Peyer's patch (tissue), 4 donors: ENCODE measurements around the gene TOX3. TPM values are rescaled to one million over a fixed set of nuclear protein-coding genes. Genes with fewer than 3 reads are reported as not detected.

Experiments used
- DNase-seq, 3 donors: peaks; one replicate each; pipeline ENCODE4 v3.0.0-alpha.2; 2017 to 2019
- H3K27ac ChIP-seq, 4 donors: fragments of 200-600 bp; sonication (generic); one replicate each; pipeline ENCODE4 v1.5.1; 2016 to 2019
- H3K27me3 ChIP-seq, 2 donors: fragments of 200-600 bp; sonication (generic); one replicate each; pipeline ENCODE4 v1.5.1; 2019
- H3K36me3 ChIP-seq, 3 donors: fragments of 200-600 bp; sonication (generic); one replicate each; pipeline ENCODE4 v1.5.1; 2016 to 2019
- H3K4me1 ChIP-seq, 4 donors: fragments of 200-600 bp; sonication (generic); one replicate each; pipeline ENCODE4 v1.5.1; 2016 to 2019
- H3K4me3 ChIP-seq, 4 donors: fragments of 200-600 bp; sonication (generic); 1 replicate in 3 of 4; 2 replicates in 1 of 4; pipeline ENCODE4 v1.5.1; 2016 to 2019; ENCODE audit warnings: mild to moderate bottlenecking in 1 of 4
- H3K9me3 ChIP-seq, 4 donors: fragments of 200-600 bp; sonication (generic); one replicate each; pipeline ENCODE4 v1.5.1; 2016 to 2019; ENCODE audit warnings: mild to moderate bottlenecking in 1 of 4
- POLR2A ChIP-seq, 2 donors: fragments of 450-650 bp; IDR thresholded peaks; one replicate each; pipeline ENCODE4 v1.5.1; 2017; ENCODE audit warnings: antibody characterized with exemption in 2 of 2, mild to moderate bottlenecking in 2 of 2, moderate library complexity in 2 of 2
- total RNA-seq, 4 donors: library from RNA; depleted of rRNA; stranded (reverse); fragments of >200 nt; gene quantifications; one replicate each; pipeline ENCODE4 v1.1.0, GENCODE V29; 2016
- TF ChIP-seq, protein P1 (sequence below), 6 experiments: fragments of 450-650 bp in 4 of 6; fragments of 200-600 bp in 2 of 6; sonication (generic) in 1 of 6; IDR thresholded peaks; one replicate each; pipeline ENCODE4 v1.5.1; 2017 to 2019; ENCODE audit warnings: antibody characterized with exemption in 6 of 6, mild to moderate bottlenecking in 3 of 6, moderate library complexity in 1 of 6

The TOX3 gene
- total RNA-seq, 4 donors from 2014 or later = 5.0 to 24.5 (median 18.6) TPM

DNA sequence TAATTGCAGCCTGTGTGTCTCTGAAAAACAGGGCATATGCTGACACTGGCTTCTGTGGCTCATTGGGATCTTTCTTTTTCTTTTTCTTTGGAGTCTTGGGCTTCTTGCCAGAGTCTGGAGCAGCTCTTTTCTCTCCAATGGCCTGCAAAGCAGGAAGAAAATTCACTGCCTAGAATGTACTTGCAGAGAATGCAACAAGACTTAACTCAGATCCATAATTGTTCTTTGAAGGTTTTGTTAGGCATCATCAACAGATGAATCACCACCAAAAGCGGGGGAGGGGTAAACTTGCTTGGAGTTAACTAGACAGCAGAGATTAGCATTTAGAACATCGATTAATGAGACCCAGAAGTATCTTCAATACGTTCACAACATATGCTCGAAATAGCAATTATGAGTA lies 100.9 kb downstream of the TOX3 start:
- no peak overlapping the region for H3K4me3 ChIP-seq
- no peaks in the 10 kb centered on the region for H3K4me1 ChIP-seq
- DNase-seq = no peak
- no peaks in the 10 kb centered on the region for H3K36me3 ChIP-seq
- no peak overlapping the region for H3K27ac ChIP-seq
- no peaks in the 10 kb centered on the region for H3K9me3 ChIP-seq
- TF ChIP-seq POLR2A (IDR thresholded peaks at IDR 0.05) = no peak
- TF ChIP-seq, protein P1, sequence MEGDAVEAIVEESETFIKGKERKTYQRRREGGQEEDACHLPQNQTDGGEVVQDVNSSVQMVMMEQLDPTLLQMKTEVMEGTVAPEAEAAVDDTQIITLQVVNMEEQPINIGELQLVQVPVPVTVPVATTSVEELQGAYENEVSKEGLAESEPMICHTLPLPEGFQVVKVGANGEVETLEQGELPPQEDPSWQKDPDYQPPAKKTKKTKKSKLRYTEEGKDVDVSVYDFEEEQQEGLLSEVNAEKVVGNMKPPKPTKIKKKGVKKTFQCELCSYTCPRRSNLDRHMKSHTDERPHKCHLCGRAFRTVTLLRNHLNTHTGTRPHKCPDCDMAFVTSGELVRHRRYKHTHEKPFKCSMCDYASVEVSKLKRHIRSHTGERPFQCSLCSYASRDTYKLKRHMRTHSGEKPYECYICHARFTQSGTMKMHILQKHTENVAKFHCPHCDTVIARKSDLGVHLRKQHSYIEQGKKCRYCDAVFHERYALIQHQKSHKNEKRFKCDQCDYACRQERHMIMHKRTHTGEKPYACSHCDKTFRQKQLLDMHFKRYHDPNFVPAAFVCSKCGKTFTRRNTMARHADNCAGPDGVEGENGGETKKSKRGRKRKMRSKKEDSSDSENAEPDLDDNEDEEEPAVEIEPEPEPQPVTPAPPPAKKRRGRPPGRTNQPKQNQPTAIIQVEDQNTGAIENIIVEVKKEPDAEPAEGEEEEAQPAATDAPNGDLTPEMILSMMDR (IDR thresholded peaks at IDR 0.05) = no peak
- no peaks in the 10 kb centered on the region for H3K27me3 ChIP-seq

DNA sequence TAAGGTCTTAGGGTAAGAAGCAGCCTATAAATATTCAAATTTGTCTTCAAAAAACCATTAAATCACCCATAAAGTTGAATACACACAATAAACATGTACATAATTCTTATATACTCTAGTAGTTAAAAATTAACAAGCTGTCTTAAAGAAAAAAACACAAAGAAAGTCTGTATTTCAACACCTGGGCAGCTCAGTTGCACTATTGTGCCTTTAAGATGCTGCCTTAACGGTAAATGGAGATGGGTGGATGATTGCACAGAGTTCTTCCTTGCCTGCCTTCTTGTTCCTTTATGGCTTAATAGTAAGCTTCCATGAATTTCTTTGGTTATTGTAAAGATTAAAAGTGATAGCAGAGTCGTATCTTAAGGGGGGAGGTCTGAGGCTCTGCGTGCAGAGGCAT lies 105.1 kb downstream of the TOX3 start:
- Histone ChIP-seq H3K36me3 (peaks cover 0 to 8% (median 0%) of the 10 kb centered on the region in 3 donors), H3K27me3 (no peaks in the 10 kb centered on the region), H3K4me3 (no peak overlapping the region), H3K27ac (no peak overlapping the region), H3K9me3 (no peaks in the 10 kb centered on the region), H3K4me1 (no peaks in the 10 kb centered on the region)
- TF ChIP-seq, protein P1 (IDR thresholded peaks at IDR 0.05) = no peak
- no peak for TF ChIP-seq POLR2A (IDR thresholded peaks at IDR 0.05)
- DNase-seq = no peak

DNA sequence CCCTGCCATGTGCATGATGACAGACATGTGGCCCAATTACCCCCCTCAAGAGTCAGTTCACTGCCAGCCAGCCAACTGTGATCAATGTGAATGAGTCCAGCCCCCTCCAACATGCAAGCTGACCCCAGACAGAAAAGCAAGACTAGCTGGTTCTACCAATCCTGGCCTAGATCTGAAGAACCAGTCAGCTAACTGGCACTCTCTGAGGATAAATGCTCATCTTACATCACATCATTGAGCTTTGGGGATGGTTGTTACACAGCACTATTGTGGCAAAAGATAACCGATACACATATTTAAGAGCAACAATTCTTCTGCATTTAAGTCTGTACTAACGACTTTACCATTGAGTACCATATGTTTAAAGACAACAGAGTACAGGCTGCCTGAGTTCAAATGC lies 106.7 kb downstream of the TOX3 start:
- H3K4me3 ChIP-seq = no peak overlapping the region
- H3K36me3 ChIP-seq = peaks cover 0 to 8% (median 0%) of the 10 kb centered on the region in 3 donors
- no peaks in the 10 kb centered on the region for H3K4me1 ChIP-seq
- H3K27me3 ChIP-seq = no peaks in the 10 kb centered on the region
- TF ChIP-seq, protein P1 (IDR thresholded peaks at IDR 0.05) = no peak
- TF ChIP-seq POLR2A (IDR thresholded peaks at IDR 0.05) = no peak
- H3K9me3 ChIP-seq = no peaks in the 10 kb centered on the region
- no peak overlapping the region for H3K27ac ChIP-seq
- DNase-seq = no peak

DNA sequence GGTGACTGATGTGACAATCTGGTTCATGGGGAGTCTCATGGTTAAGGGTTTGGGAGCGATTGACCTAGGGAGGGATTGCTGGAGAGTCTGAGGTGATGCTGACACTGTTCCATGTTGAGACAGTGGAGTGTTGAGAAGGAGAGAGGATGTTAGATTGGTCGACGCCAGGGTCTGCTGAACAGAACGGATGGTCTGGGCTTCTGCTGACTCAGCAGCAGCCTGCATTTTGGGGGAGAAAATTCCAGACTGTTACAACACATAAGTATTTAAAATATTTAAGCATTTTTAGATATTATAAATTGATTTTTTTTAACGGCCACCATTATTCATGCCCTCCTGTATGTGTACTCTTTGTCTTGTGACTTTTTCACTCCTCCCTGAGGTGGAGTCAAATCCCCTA lies 107.2 kb downstream of the TOX3 start:
- DNase-seq = no peak
- TF ChIP-seq POLR2A (IDR thresholded peaks at IDR 0.05) = no peak
- TF ChIP-seq, protein P1 (IDR thresholded peaks at IDR 0.05) = no peak
- no peak overlapping the region for H3K4me3 ChIP-seq
- no peaks in the 10 kb centered on the region for H3K27me3 ChIP-seq
- peaks cover 0 to 8% (median 0%) of the 10 kb centered on the region in 3 donors for H3K36me3 ChIP-seq
- no peaks in the 10 kb centered on the region for H3K4me1 ChIP-seq
- H3K9me3 ChIP-seq = no peaks in the 10 kb centered on the region
- no peak overlapping the region for H3K27ac ChIP-seq

DNA sequence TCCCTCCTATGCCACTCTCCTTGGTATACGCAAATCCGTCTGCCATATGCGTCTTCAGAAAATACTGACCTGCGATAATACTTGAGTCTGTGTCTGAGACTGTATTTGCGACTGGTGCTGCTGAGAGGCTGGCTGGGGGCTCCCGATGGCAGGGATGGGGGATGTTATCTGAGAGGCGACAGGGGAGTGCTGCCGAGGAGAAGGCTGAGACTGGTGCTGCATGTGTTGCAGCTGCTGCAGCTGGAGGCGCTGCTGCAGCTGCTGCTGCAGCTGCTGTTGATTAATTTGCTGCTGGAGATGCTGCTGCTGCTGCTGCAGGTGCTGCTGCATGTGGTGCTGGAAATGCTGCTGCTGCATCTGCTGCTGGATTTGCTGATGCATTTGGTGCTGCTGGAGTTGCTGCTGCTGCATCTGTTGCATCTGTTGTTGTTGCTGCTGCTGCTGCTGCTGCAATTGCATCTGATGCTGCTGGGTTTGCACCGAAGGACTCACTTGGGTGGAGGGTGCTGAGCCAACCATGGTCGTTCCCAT lies 107.7 kb downstream of the TOX3 start:
- Histone ChIP-seq H3K27ac (no peak overlapping the region), H3K27me3 (no peaks in the 10 kb centered on the region), H3K36me3 (peaks cover 0 to 8% (median 0%) of the 10 kb centered on the region in 3 donors), H3K9me3 (no peaks in the 10 kb centered on the region), H3K4me3 (no peak overlapping the region), H3K4me1 (no peaks in the 10 kb centered on the region)
- TF ChIP-seq, protein P1 (IDR thresholded peaks at IDR 0.05) = no peak
- TF ChIP-seq POLR2A (IDR thresholded peaks at IDR 0.05) = no peak
- DNase-seq = no peak

DNA sequence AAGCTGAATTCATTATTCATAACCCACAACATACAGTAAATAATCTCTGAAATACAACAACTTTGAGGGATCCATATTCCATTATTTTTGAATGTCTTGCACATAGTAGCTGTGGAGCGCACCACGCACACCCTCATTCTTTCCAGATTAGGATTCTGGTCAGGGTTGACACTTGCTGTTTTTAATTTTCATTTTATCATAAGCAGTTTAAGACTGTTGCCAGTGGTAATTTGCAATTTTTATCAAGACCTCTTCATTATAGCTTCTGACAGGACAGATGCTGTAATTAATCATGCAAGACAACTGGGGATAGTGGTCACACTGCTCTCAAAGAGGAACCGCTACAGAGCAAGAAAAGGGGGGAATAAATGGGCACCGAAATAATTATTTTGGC lies 109.7 kb downstream of the TOX3 start:
- Histone ChIP-seq H3K4me1 (no peaks in the 10 kb centered on the region), H3K9me3 (no peaks in the 10 kb centered on the region), H3K27me3 (no peaks in the 10 kb centered on the region), H3K4me3 (no peak overlapping the region), H3K27ac (no peak overlapping the region), H3K36me3 (peaks cover 0 to 8% (median 0%) of the 10 kb centered on the region in 3 donors)
- TF ChIP-seq, protein P1 (IDR thresholded peaks at IDR 0.05) = no peak
- TF ChIP-seq POLR2A (IDR thresholded peaks at IDR 0.05) = no peak
- DNase-seq = no peak
